Smooth muscle cell (in vitro differentiated cells): ENCODE measurements around the gene KRT79. TPM values are rescaled to one million over a fixed set of nuclear protein-coding genes. Genes with fewer than 3 reads are reported as not detected.
"Not testable (repeated sequence)": the region's sequence is repeated elsewhere in the genome, so short reads cannot be mapped to it uniquely, and the experiment has no call there.

Experiments used
- DNase-seq: peaks from one replicate; lab custom pipeline; 2025; ENCODE audit not compliant: unreplicated experiment; lab: John Stamatoyannopoulos, UW
- H2AFZ ChIP-seq: fragments of 200-600 bp; sonication (generic); 2 replicates; pipeline ENCODE4 v1.6.0; 2016; ENCODE audit warnings: antibody characterized with exemption, low read depth, mild to moderate bottlenecking
- H3F3A ChIP-seq: fragments of 200-600 bp; sonication (generic); 2 replicates; pipeline ENCODE4 v1.6.0; 2017; ENCODE audit warnings: antibody characterized with exemption, low read depth
- H3K27ac ChIP-seq: fragments of 200-600 bp; sonication (generic); 2 replicates; pipeline ENCODE4 v1.5.1; 2016; ENCODE audit warnings: low read depth, mild to moderate bottlenecking
- H3K27me3 ChIP-seq: fragments of 200-600 bp; sonication (generic); 2 replicates; pipeline ENCODE4 v1.6.1; 2016; ENCODE audit warnings: low read depth, mild to moderate bottlenecking
- H3K36me3 ChIP-seq: fragments of 200-600 bp; sonication (generic); 2 replicates; pipeline ENCODE4 v1.5.1; 2016; ENCODE audit warnings: low read depth
- H3K4me1 ChIP-seq: fragments of 200-600 bp; sonication (generic); 2 replicates; pipeline ENCODE4 v1.5.1; 2016; ENCODE audit warnings: low read depth
- H3K4me2 ChIP-seq: fragments of 200-600 bp; sonication (generic); 2 replicates; pipeline ENCODE4 v1.6.0; 2016; ENCODE audit warnings: mild to moderate bottlenecking
- H3K4me3 ChIP-seq: fragments of 200-600 bp; sonication (generic); 2 replicates; pipeline ENCODE4 v1.5.1; 2016; ENCODE audit warnings: mild to moderate bottlenecking
- H3K79me2 ChIP-seq: fragments of 200-600 bp; sonication (generic); 2 replicates; pipeline ENCODE4 v1.6.0; 2016; ENCODE audit warnings: low read depth, mild to moderate bottlenecking
- H3K9ac ChIP-seq: fragments of 200-600 bp; sonication (generic); 2 replicates; pipeline ENCODE4 v1.6.0; 2016; ENCODE audit warnings: low read depth
- H3K9me3 ChIP-seq: fragments of 200-600 bp; sonication (generic); replicated peaks from 2 replicates; pipeline ENCODE4 v1.5.1; 2016; ENCODE audit warnings: low read depth
- H4K20me1 ChIP-seq: fragments of 200-600 bp; sonication (generic); 2 replicates; pipeline ENCODE4 v1.6.0; 2016; ENCODE audit warnings: low read depth
- CTCF ChIP-seq: fragments of 200-600 bp; sonication (generic); IDR thresholded peaks from 2 replicates; pipeline ENCODE4 v1.5.1; 2017; ENCODE audit warnings: borderline replicate concordance, mild to moderate bottlenecking, antibody characterized with exemption; ENCODE audit not compliant: insufficient read depth, poor library complexity, severe bottlenecking
- WGBS: methylation state at CpG from one replicate; pipeline ENCODE4 v1.1.7; 2016; ENCODE audit warnings: low lambda C conversion rate; 5-methylcytosine and 5-hydroxymethylcytosine counted together
- polyA plus RNA-seq: library from polyadenylated mRNA; unstranded; fragments of >200 nt; fragmentation: Nextera tagmentation; extraction: Ambion mirVana; gene quantifications from 2 replicates; pipeline ENCODE4 v1.2.1, GENCODE V29; 2016
- total RNA-seq: library from RNA; depleted of rRNA; stranded (reverse); fragments of >200 nt; gene quantifications from 2 replicates; pipeline ENCODE4 v1.2.3, GENCODE V29; 2014

The KRT79 gene
- total and polyA plus RNA-seq, 2 experiments from 2014 or later = 3.4 to 4.1 TPM

- 92% methylated on average over 3 of the region's 3 CpGs for WGBS
- H3K4me1 ChIP-seq = no peaks in the 10 kb centered on the region
- no peak for DNase-seq
- TF ChIP-seq CTCF = no peak
- no peaks in the 10 kb centered on the region for H3K36me3 ChIP-seq
- H4K20me1 ChIP-seq = no peaks in the 10 kb centered on the region
- no peak overlapping the region for H3K27ac ChIP-seq
- H3K27me3 ChIP-seq = no peaks in the 10 kb centered on the region
- no peaks in the 10 kb centered on the region for H3K79me2 ChIP-seq
- H3K4me3 ChIP-seq = no peak overlapping the region
- no peaks in the 10 kb centered on the region for H3K9me3 ChIP-seq
- H2AFZ ChIP-seq = no peak overlapping the region
- H3F3A ChIP-seq = no peaks in the 10 kb centered on the region
- H3K9ac ChIP-seq = no peak overlapping the region
- H3K4me2 ChIP-seq = no peak overlapping the region
These were observed 37.1 kb downstream of the KRT79 start for GRCh38 chr12:52796839-52797528.

GRCh38 chr12:52796429-52796794, 37.7 kb downstream of the KRT79 start:
- H3K36me3 ChIP-seq = no peaks in the 10 kb centered on the region
- H4K20me1 ChIP-seq = no peaks in the 10 kb centered on the region
- H3K79me2 ChIP-seq = no peaks in the 10 kb centered on the region
- H3K9me3 ChIP-seq = no peaks in the 10 kb centered on the region
- 100% methylated on average over 3 of the region's 3 CpGs for WGBS
- DNase-seq = no peak
- no peak overlapping the region for H2AFZ ChIP-seq
- no peak for TF ChIP-seq CTCF
- no peak overlapping the region for H3K4me3 ChIP-seq
- H3K4me2 ChIP-seq = no peak overlapping the region
- no peak overlapping the region for H3K9ac ChIP-seq
- no peaks in the 10 kb centered on the region for H3K27me3 ChIP-seq
- no peaks in the 10 kb centered on the region for H3K4me1 ChIP-seq
- no peak overlapping the region for H3K27ac ChIP-seq
- H3F3A ChIP-seq = no peaks in the 10 kb centered on the region

- Histone ChIP-seq H2AFZ (no peak within 1 kb of the TSS), H3K9ac (no peak within 1 kb of the TSS), H3K9me3 (no peaks in the 10 kb centered on the region), H3F3A (no peaks in the 10 kb centered on the region), H3K4me3 (no peak within 1 kb of the TSS), H3K36me3 (no peaks in the 10 kb centered on the region), H3K4me1 (no peaks in the 10 kb centered on the region), H3K27me3 (no peaks in the 10 kb centered on the region), H3K4me2 (no peak within 1 kb of the TSS), H4K20me1 (no peaks in the 10 kb centered on the region), H3K27ac (no peak within 1 kb of the TSS), H3K79me2 (no peaks in the 10 kb centered on the region)
- TF ChIP-seq CTCF = no peak
- no peak for DNase-seq
- WGBS = 96% methylated on average over 17 of the region's 17 CpGs
These were observed 38.2 kb downstream of the KRT79 start, which contains the start of gene KRT3 for GRCh38 chr12:52795694-52796428. KRT3 (minus strand) TSS chr12:52796117; CDS start chr12:52796042, 75 bp downstream.

GRCh38 chr12:52795332-52795674, 38.8 kb downstream of the KRT79 start:
- H3K27me3 ChIP-seq, H3K4me3 ChIP-seq, DNase-seq, H2AFZ ChIP-seq, H3K27ac ChIP-seq, H3F3A ChIP-seq, H3K36me3 ChIP-seq, H3K4me2 ChIP-seq, H3K79me2 ChIP-seq, H3K9ac ChIP-seq, H3K9me3 ChIP-seq, H4K20me1 ChIP-seq, H3K4me1 ChIP-seq: not testable (repeated sequence)
- WGBS = 97% methylated on average over 2 of the region's 2 CpGs
